Omental fat pad (tissue), 4 donors: ENCODE results near the gene DTYMK. TPM values are rescaled to one million over a fixed set of nuclear protein-coding genes. Genes with fewer than 3 reads are reported as not detected.
A peak's percentile ranks its signal among the peaks of the same experiment; 100 is the strongest.

Experiments used
- ATAC-seq: fragments of 150-250 bp; one replicate; pipeline ENCODE4 v1.9.1; 2016; ENCODE audit warnings: mild to moderate bottlenecking, moderate library complexity; ENCODE audit not compliant: low FRiP score
- DNase-seq: peaks from one replicate; pipeline ENCODE4 v3.0.0-alpha.2; 2019; ENCODE audit warnings: low spot score
- CTCF ChIP-seq, 3 donors: fragments of 450-650 bp; IDR thresholded peaks; one replicate each; pipeline ENCODE4 v1.5.1; 2016 to 2017; ENCODE audit warnings: antibody characterized with exemption in 3 of 3, mild to moderate bottlenecking in 3 of 3, moderate library complexity in 2 of 3
- total RNA-seq, 4 donors: library from RNA; depleted of rRNA; stranded (reverse); fragments of >200 nt; gene quantifications; one replicate each; pipeline ENCODE4 v1.1.0, GENCODE V29; 2016

Gene DTYMK
- total RNA-seq, 4 donors from 2014 or later: 10.3 to 31.7 (median 15.3) TPM

- ATAC-seq (no peak), DNase-seq (no peak)
- TF ChIP-seq CTCF (IDR thresholded peaks at IDR 0.05): no peak
Measured at GRCh38 chr2:241692448-241692847, 5.8 kb upstream of the DTYMK start.

GRCh38 chr2:241690202-241690717, 3.6 kb upstream of the DTYMK start:
- ATAC-seq (no peak), DNase-seq (no peak)
- TF ChIP-seq CTCF (IDR thresholded peaks at IDR 0.05): no peak

DNA sequence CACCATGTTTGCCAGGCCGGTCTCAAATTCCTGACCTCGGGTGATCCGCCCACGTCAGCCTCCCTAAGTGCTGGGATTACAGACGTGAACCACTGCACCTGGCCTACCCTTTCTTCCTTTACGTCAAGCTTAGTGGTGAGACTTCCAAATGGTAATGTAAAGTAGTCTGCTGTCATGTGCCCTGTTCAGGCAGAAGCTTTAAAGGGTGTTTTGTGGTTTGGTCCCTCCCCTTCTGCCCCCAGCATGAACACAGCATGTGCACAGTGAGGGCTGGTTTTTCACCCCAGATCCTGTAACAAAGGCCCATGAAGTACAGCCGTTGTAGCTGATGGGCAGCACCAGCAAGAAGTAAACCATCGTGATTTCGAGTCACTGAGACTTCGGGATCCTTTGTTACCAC, 2.7 kb upstream of the DTYMK start:
- ATAC-seq (no peak), DNase-seq (no peak)
- TF ChIP-seq CTCF (IDR thresholded peaks at IDR 0.05): no peak

GRCh38 chr2:241686324-241686649, 328 bp downstream of the DTYMK start:
- no peak for DNase-seq
- ATAC-seq: no peak
- no peak for TF ChIP-seq CTCF (IDR thresholded peaks at IDR 0.05)

DNA sequence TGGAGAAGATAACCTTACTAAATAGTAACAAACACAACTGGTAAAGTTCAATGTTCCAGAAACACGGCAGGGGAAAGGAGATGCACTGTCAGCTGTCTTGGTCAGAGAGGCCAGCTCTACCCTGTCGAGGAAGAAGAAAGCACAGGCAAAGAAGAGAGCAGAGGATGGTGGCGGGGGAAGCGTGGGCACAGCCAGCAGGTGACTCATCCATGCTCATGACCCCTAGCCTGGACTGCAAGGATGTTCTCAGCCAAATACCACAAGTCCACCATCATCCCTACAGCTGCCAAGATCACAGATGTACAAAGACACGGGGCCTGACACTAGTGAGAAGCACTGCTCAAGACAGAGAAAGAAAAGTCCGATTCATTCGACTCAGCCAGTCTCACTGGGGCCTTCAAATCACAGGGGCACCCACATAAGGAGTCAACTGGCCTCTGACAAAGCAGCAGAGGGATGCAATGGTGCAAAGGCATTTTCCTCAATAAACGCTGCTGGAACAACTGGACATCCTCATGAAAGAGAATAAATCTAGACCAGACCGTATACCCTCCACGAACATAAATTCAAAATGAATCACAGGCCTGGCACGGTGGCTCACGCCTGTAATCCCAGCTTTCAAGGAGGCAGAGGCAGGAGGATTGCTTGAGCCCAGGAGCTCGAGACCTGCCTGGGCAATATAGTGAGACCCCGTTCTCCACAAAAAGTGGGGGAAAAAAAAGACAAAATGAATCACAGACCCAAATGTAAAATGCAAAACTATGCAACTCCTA, 5.6 kb downstream of the DTYMK start:
- DNase-seq (no peak), ATAC-seq (peak; percentile 83)
- no peak for TF ChIP-seq CTCF (IDR thresholded peaks at IDR 0.05)

GRCh38 chr2:241680044-241680443, 6.6 kb downstream of the DTYMK start:
- no peak for ATAC-seq
- TF ChIP-seq CTCF (IDR thresholded peaks at IDR 0.05): no peak
- no peak for DNase-seq
